HCT116 (cell line): Measurements from ENCODE around the gene LINGO3. TPM values are rescaled to one million over a fixed set of nuclear protein-coding genes. Genes with fewer than 3 reads are reported as not detected.

Source experiments
- ATAC-seq: fragments of 200-7000 bp; cut with Tn5 transposase; 2 replicates; pipeline ENCODE4 v1.9.1; 2020; ENCODE audit warnings: mild to moderate bottlenecking, moderate library complexity
- BruUV-seq: library from RNA; stranded (reverse); fragments of 400-500 nt; replicated peaks from 2 replicates; lab custom pipeline; 2021; lab: Mats Ljungman, UMichigan
- CTCF ChIA-PET: fragments of 300-600 bp; sonication (Branson Sonifier 250); formaldehyde crosslinking; loops from one replicate; lab custom pipeline; 2021; ENCODE audit warnings: antibody characterized with exemption; lab: Charles Lee
- POLR2A ChIA-PET: fragments of 300-600, 350-600 bp; sonication (Branson Sonifier 250); formaldehyde crosslinking; loops from one replicate; lab custom pipeline; 2021; ENCODE audit warnings: antibody characterized with exemption; lab: Charles Lee
- RAD21 ChIA-PET, 2 experiments: fragments of 300-600 bp; sonication (Branson Sonifier 250); formaldehyde crosslinking; loops; one replicate each; lab custom pipeline; 2023; ENCODE audit warnings: low total read pairs in 2 of 2; ENCODE audit not compliant: uncharacterized antibody in 2 of 2, unreplicated experiment in 2 of 2, low non-redundant PET in 1 of 2; lab: Charles Lee
- DNase-seq: peaks from one replicate; pipeline ENCODE4 v3.0.0-alpha.2; 2010; ENCODE audit warnings: low read depth, low spot score
- H2AFZ ChIP-seq: fragments of 200-600 bp; shearing (Covaris generic), sonication (generic); 2 replicates; pipeline ENCODE4 v1.6.1; 2017; ENCODE audit warnings: low read depth, mixed run types, mixed read lengths, antibody characterized with exemption, low read length; ENCODE audit not compliant: poor library complexity, severe bottlenecking
- H3K27ac ChIP-seq: 2 replicates; pipeline ENCODE4 v1.5.1; 2012; ENCODE audit warnings: low read depth, low read length
- H3K27me3 ChIP-seq: fragments of 200-600 bp; sonication (generic); 2 replicates; pipeline ENCODE4 v1.6.1; 2016; ENCODE audit warnings: mixed run types, low read length, mixed read lengths; ENCODE audit not compliant: insufficient read depth
- H3K36me3 ChIP-seq, 2 experiments: fragments of 200-500 bp in 1 of 2; fragments of 200-600 bp in 1 of 2; sonication (Bioruptor generic) in 1 of 2; sonication (generic) in 1 of 2; 2 replicates each; pipeline versions ENCODE4 v1.5.1 to v1.6.1; 2014 to 2016; ENCODE audit warnings: low read length in 2 of 2, inconsistent platforms in 1 of 2, mixed read lengths in 1 of 2, mixed run types in 1 of 2; ENCODE audit not compliant: insufficient read depth in 2 of 2, control insufficient read depth in 1 of 2
- H3K4me1 ChIP-seq, 2 experiments: fragments of 200-600 bp in 1 of 2; sonication (generic) in 1 of 2; 2 replicates each; pipeline versions ENCODE4 v1.5.1 to v1.6.1; 2012 to 2017; ENCODE audit warnings: low read length in 2 of 2, inconsistent platforms in 1 of 2, mild to moderate bottlenecking in 1 of 2, mixed read lengths in 1 of 2, mixed run types in 1 of 2, moderate library complexity in 1 of 2; ENCODE audit not compliant: insufficient read depth in 2 of 2, control insufficient read depth in 1 of 2
- H3K4me2 ChIP-seq: fragments of 200-600 bp; sonication (generic); 2 replicates; pipeline ENCODE4 v1.6.1; 2017; ENCODE audit warnings: mixed run types, low read length, mixed read lengths
- H3K4me3 ChIP-seq, 2 experiments: fragments of 200-600 bp in 1 of 2; sonication (generic) in 1 of 2; replicated peaks in 1 of 2; 2 replicates each; pipeline ENCODE4 v1.5.1; 2011 to 2016; ENCODE audit warnings: low read length in 2 of 2, control low read depth in 1 of 2, low read depth in 1 of 2, mild to moderate bottlenecking in 1 of 2, mixed read lengths in 1 of 2, mixed run types in 1 of 2
- H3K79me2 ChIP-seq: fragments of 200-600 bp; sonication (generic); 2 replicates; pipeline ENCODE4 v1.6.1; 2017; ENCODE audit warnings: mild to moderate bottlenecking, mixed run types, low read length, moderate library complexity, mixed read lengths; ENCODE audit not compliant: insufficient read depth
- H3K9ac ChIP-seq: fragments of 200-600 bp; sonication (generic); 2 replicates; pipeline ENCODE4 v1.6.1; 2016; ENCODE audit warnings: low read length, mixed read lengths
- H3K9me2 ChIP-seq: fragments of 200-600 bp; sonication (generic), shearing (Covaris generic); 2 replicates; pipeline ENCODE4 v1.6.1; 2017; ENCODE audit warnings: mixed run types, mild to moderate bottlenecking, moderate library complexity; ENCODE audit not compliant: insufficient read depth
- H3K9me3 ChIP-seq, 2 experiments: fragments of 200-500 bp in 1 of 2; fragments of 200-600 bp in 1 of 2; sonication (Bioruptor generic) in 1 of 2; sonication (generic) in 1 of 2; 2 replicates each; pipeline ENCODE4 v1.6.1; 2014 to 2017; ENCODE audit warnings: low read length in 2 of 2, mixed read lengths in 2 of 2, inconsistent platforms in 1 of 2, low read depth in 1 of 2, mild to moderate bottlenecking in 1 of 2, mixed run types in 1 of 2, moderate library complexity in 1 of 2; ENCODE audit not compliant: control insufficient read depth in 1 of 2, insufficient read depth in 1 of 2
- H4K20me1 ChIP-seq: fragments of 200-600 bp; sonication (generic), shearing (Covaris generic); 2 replicates; pipeline ENCODE4 v1.6.1; 2017; ENCODE audit warnings: mixed run types, mild to moderate bottlenecking, moderate library complexity; ENCODE audit not compliant: insufficient read depth
- CEBPB ChIP-seq: IDR thresholded peaks from 2 replicates; pipeline ENCODE4 v1.6.1; 2012; ENCODE audit warnings: low read depth
- EZH2phosphoT487 ChIP-seq: fragments of 200-600 bp; IDR thresholded peaks from 2 replicates; pipeline ENCODE4 v1.6.1; 2018; ENCODE audit warnings: antibody characterized with exemption, borderline replicate concordance
- RAD21 ChIP-seq: IDR thresholded peaks from 2 replicates; pipeline ENCODE4 v1.6.1; 2012; ENCODE audit warnings: low read depth, mild to moderate bottlenecking
- REST ChIP-seq: IDR thresholded peaks from 2 replicates; pipeline ENCODE4 v1.6.1; 2012; ENCODE audit warnings: low read depth
- TCF7L2 ChIP-seq: IDR thresholded peaks from 2 replicates; pipeline ENCODE4 v1.7.0; 2011; ENCODE audit warnings: borderline replicate concordance, inconsistent platforms; ENCODE audit not compliant: insufficient read depth, insufficient read length; ENCODE audit errors: extremely low read depth
- YY1 ChIP-seq: IDR thresholded peaks from 2 replicates; pipeline ENCODE4 v1.6.1; 2011; ENCODE audit warnings: low read length, low read depth, moderate library complexity, mild to moderate bottlenecking; ENCODE audit not compliant: insufficient replicate concordance; ENCODE audit errors: extremely low read depth
- ZBTB33 ChIP-seq: IDR thresholded peaks from 2 replicates; pipeline ENCODE4 v1.6.1; 2011; ENCODE audit warnings: mild to moderate bottlenecking, low read length, moderate library complexity; ENCODE audit not compliant: insufficient replicate concordance; ENCODE audit errors: extremely low read depth
- ZFX ChIP-seq: fragments of 450-650 bp; IDR thresholded peaks from 2 replicates; pipeline ENCODE4 v1.6.1; 2017
- intact Hi-C: fragments of 100-400 bp; cut with micrococcal nuclease; formaldehyde crosslinking; loops from 2 replicates; pipeline ENCODE4 v1.10.0; 2022
- total RNA-seq: library from RNA; stranded (reverse); gene quantifications from one replicate; pipeline ENCODE4 v1.2.1, GENCODE V29; 2021; ENCODE audit not compliant: unreplicated experiment

LINGO3 gene
- total RNA-seq, 1 experiment from 2014 or later: not detected

DNA sequence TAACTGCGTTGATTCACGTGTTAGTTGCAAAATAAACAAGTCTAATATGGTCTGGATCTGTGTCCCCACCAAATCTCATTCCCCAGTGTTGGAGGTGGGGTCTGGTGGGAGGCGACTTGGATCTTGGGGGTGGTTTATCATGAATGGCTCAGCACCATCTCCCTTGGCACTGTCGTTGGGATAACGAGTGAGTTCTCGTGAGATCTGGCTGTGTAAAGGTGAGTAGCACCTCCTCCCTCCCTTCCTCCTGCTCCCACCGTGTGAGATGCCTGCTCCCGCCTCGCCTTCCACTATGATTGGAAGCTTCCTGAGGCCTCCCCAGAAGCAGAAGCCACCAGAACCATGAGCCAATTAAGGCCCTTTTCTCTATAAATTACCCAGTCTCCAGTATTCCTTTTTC lies 30.8 kb downstream of the LINGO3 start:
- ATAC-seq (no peak), DNase-seq (no peak)
- POLR2A ChIA-PET: no interaction called here
- H3K79me2 ChIP-seq: peaks cover 23% of the 10 kb centered on the region
- no TSS peak for BruUV-seq
- 0 out of 2 replicates have a peak, but pooled peaks cover 8% of the 10 kb centered on the region for H4K20me1 ChIP-seq
- no peak overlapping the region for H3K4me2 ChIP-seq
- intact Hi-C loops: loop anchor here (5.0 kb wide), 1 partner anchor 335 kb away; no protein-coding TSS in a partner anchor
- H3K27me3 ChIP-seq: no peaks in the 10 kb centered on the region
- RAD21 ChIA-PET: no interaction called here
- H3K36me3 ChIP-seq: peaks cover 10 to 11% of the 10 kb centered on the region in 2 experiments; a peak in 2 of 4 replicates
- no peak overlapping the region for H3K27ac ChIP-seq
- H3K4me1 ChIP-seq: peaks cover 9 to 41% of the 10 kb centered on the region in 2 experiments
- H2AFZ ChIP-seq: no peak overlapping the region
- TF ChIP-seq CEBPB (no peak), ZFX (no peak), TCF7L2 (no peak), REST (no peak), YY1 (no peak), EZH2phosphoT487 (no peak), ZBTB33 (no peak), RAD21 (no peak)
- no peak overlapping the region for H3K9ac ChIP-seq
- H3K9me2 ChIP-seq: no peaks in the 10 kb centered on the region
- no peaks in the 10 kb centered on the region for H3K9me3 ChIP-seq
- H3K4me3 ChIP-seq: no peak overlapping the region
- CTCF ChIA-PET: no interaction called here
